DMS153 treated with DMSO at 0.1 percent for 48 hours (cell line): ENCODE data around the gene OTOP3.
"Not testable (repeated sequence)": the region's sequence is repeated elsewhere in the genome, so short reads cannot be mapped to it uniquely, and the experiment has no call there.

Source experiments
- DNase-seq: peaks from one replicate; lab custom pipeline; 2025; ENCODE audit not compliant: unreplicated experiment; lab: John Stamatoyannopoulos, UW

Gene OTOP3

GRCh38 chr17:74981318-74981978 is 45.8 kb downstream of the OTOP3 start:
- no peak for DNase-seq

GRCh38 chr17:74981979-74982662 is 46.4 kb downstream of the OTOP3 start:
- peak; percentile 67 for DNase-seq

DNA sequence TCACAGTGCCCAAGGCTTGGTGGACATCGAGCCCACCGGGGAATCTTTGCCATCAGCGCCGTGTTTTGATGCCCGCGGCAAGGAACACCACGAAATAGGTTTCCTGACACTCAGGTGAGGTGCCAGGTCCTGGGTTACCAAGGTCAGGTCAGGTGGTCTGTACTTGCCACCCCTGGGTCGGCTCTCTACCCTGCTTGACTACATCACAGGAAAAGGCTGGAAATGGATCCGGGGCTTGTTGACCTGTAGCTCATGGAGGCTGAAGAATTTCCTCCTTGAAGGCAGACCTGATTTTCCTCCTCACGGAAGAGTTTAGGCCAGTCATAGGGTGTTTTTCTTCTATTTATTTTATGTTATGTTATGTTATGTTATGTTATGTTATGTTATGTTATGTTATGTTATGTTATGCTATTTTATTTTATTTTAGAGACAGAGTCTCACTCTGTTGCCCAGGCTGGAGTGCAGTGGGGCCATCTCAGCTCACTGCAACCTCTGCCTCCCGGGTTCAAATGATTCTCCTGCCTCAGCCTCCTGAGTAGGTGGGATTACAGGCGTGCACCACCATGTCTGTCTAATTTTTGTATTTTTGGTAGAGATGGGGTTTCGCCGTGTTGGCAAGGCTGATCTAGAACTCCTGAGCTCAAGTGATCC is 47.1 kb downstream of the OTOP3 start:
- DNase-seq: not testable (repeated sequence)

DNA sequence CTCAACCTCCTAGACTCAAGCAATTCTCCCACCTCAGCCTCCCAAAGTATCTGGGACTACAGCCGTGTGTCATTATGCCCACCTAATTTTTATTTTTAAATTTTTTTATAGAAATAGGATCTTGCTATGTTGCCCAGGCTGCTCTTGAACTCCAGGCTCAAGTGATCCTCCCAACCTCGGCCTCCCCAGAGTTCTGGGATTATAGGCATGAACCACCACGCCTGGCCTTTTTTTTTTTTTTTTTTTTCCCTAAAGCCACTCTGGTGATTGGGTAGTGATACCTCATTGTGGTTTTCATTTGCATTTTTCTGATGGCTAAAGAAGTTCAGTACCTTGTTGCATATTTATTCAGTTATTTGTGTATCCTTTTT is 50.5 kb downstream of the OTOP3 start:
- DNase-seq: no peak

GRCh38 chr17:74987418-74987908 is 51.8 kb downstream of the OTOP3 start, which contains the start of gene CDR2L:
Gene CDR2L (plus strand): TSS chr17:74987632. CDS start chr17:74988044, 412 bp downstream.
- DNase-seq: peak; percentile 85

GRCh38 chr17:74987909-74988711 is 52.4 kb downstream of the OTOP3 start:
- no peak for DNase-seq

DNA sequence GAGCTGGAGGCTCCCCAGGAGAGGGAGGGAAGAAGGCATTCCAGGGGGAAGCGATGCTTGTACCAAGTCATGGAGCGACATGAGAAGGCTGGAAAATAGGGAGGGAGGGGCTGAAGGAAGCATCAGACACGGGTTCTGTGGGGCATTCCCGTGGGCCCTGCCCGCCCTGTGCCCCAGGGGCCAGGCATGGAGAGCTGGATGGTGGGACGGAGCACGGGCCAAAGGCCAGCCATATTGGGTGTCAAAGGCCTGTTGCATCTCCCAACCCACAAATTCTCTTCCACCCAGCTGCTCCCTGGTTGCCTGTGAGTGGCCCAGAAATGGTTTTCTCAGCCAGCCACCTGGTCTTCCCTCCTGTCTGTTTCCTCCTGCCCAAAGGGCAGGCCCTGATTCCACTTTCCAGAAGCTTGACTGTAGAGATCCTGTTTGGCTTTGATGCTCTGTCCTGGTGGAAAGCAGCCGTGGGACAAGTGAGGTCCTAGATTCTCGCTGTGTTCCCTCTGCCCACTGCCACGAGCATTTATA is 54.9 kb downstream of the OTOP3 start:
- no peak for DNase-seq

- DNase-seq: no peak
Observed at GRCh38 chr17:74992223-74992622, 56.5 kb downstream of the OTOP3 start.

- DNase-seq: no peak
Observed at GRCh38 chr17:74994440-74994839, 58.7 kb downstream of the OTOP3 start.

- DNase-seq: no peak
Observed at GRCh38 chr17:74995847-74996246, 60.1 kb downstream of the OTOP3 start.

DNA sequence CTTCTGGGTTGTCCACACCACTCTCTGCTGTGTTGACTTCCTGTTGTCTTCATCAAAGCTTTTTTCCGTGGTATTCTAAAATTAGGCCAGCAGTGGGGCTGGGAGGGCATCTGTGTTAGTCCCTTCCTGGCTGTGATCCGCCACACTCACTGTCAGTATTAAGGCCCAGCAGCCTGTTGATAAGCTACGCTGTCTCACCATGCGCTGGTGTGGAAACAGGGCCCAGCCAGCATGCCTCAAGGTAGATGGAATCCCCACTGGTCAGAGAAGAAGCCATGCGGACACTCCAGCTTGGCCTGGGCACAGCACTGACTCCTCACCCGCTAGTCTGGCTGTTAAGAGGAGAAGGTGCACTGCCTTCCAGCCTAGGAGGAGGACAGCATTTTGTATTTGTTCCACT is 63.1 kb downstream of the OTOP3 start:
- DNase-seq: no peak

DNA sequence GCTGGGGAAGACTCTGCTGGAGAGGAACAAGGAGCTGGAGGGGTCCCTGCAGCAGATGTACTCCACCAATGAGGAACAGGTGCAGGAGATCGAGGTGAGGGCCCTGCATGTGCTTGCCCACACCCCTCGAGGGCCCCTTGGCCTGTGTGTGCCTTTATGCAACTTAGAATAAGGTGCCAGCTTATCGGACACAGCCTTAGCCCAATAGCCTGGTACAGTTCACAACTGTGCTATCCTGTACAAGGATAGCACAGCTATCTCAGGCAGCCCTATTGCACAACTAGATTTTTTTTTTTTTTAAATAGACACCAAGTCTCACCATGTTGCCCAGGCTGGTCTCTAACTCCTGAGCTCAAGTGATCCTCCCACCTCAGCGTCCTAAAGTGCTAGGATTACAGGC is 63.8 kb downstream of the OTOP3 start:
- no peak for DNase-seq
